Endothelial cell of umbilical vein (primary cell): Measurements from ENCODE around the gene CD40. TPM values are rescaled to one million over a fixed set of nuclear protein-coding genes. Genes with fewer than 3 reads are reported as not detected.

Experiments
- BruUV-seq: library from RNA; stranded (reverse); fragments of 400-500 nt; replicated peaks from 2 replicates; lab custom pipeline; 2021; lab: Mats Ljungman, UMichigan
- CTCF ChIA-PET: fragments of 300-600, 350-600 bp; sonication (Branson Sonifier 250); formaldehyde crosslinking; loops from one replicate; lab custom pipeline; 2021; ENCODE audit warnings: antibody characterized with exemption, inconsistent platforms; lab: Charles Lee
- POLR2A ChIA-PET: fragments of 300-600, 350-600 bp; sonication (Branson Sonifier 250); formaldehyde crosslinking; loops from one replicate; lab custom pipeline; 2021; ENCODE audit warnings: antibody characterized with exemption, inconsistent platforms; lab: Charles Lee
- DNase-seq: peaks from one replicate; pipeline ENCODE4 v3.0.0-alpha.2; 2011; ENCODE audit warnings: low read depth, low spot score
- FAIRE-seq: peaks from 2 replicates; lab custom pipeline; 2011; peaks lifted over from hg19 to GRCh38; lab: Jason Lieb, UNC
- H2AFZ ChIP-seq: 2 replicates; pipeline ENCODE4 v1.6.0; 2012; ENCODE audit warnings: low read depth, low read length, control low read depth, inconsistent platforms
- H3K27ac ChIP-seq: 2 replicates; pipeline ENCODE4 v1.5.1; 2011; ENCODE audit warnings: low read depth, mild to moderate bottlenecking, control low read depth, low read length, moderate library complexity; ENCODE audit not compliant: insufficient read depth
- H3K27me3 ChIP-seq, 2 experiments: 2 replicates each; pipeline versions ENCODE4 v1.6.0 to v1.6.1; 2011; ENCODE audit warnings: low read length in 2 of 2, mixed read lengths in 1 of 2; ENCODE audit not compliant: control insufficient read depth in 2 of 2, insufficient read depth in 2 of 2
- H3K36me3 ChIP-seq, 2 experiments: 2 replicates in 1 of 2; 3 replicates in 1 of 2; pipeline ENCODE4 v1.5.1; 2011; ENCODE audit warnings: low read length in 2 of 2, mild to moderate bottlenecking in 1 of 2, moderate library complexity in 1 of 2; ENCODE audit not compliant: control insufficient read depth in 2 of 2, insufficient read depth in 2 of 2; ENCODE audit errors: extremely low read depth in 1 of 2
- H3K4me1 ChIP-seq: 3 replicates; pipeline ENCODE4 v1.5.1; 2011; ENCODE audit warnings: mild to moderate bottlenecking, low read length; ENCODE audit not compliant: control insufficient read depth, insufficient read depth; ENCODE audit errors: extremely low read depth
- H3K4me2 ChIP-seq: 2 replicates; pipeline ENCODE4 v1.6.1; 2011; ENCODE audit warnings: low read length, control low read depth, mixed read lengths; ENCODE audit not compliant: insufficient read depth
- H3K4me3 ChIP-seq, 3 experiments: fragments of 200-600 bp in 1 of 3; sonication (generic), shearing (Covaris generic) in 1 of 3; replicated peaks in 1 of 3; 2 replicates each; pipeline ENCODE4 v1.5.1; 2011 to 2016; ENCODE audit warnings: control low read depth in 3 of 3, low read length in 3 of 3, mild to moderate bottlenecking in 2 of 3, inconsistent platforms in 1 of 3, low read depth in 1 of 3, moderate library complexity in 1 of 3; ENCODE audit not compliant: insufficient read depth in 1 of 3
- H3K79me2 ChIP-seq: 2 replicates; pipeline ENCODE4 v1.6.0; 2012; ENCODE audit warnings: low read length, inconsistent platforms; ENCODE audit not compliant: control insufficient read depth, insufficient read depth
- H3K9ac ChIP-seq: replicated peaks from 2 replicates; pipeline ENCODE3; 2011; ENCODE audit warnings: low read length, control low read depth; ENCODE audit not compliant: insufficient read depth; ENCODE audit errors: extremely low read depth
- H3K9me1 ChIP-seq: replicated peaks from 3 replicates; pipeline ENCODE4 v1.6.0; 2011; ENCODE audit warnings: mild to moderate bottlenecking, low read length; ENCODE audit not compliant: control insufficient read depth, insufficient read depth; ENCODE audit errors: extremely low read depth
- H3K9me3 ChIP-seq: replicated peaks from 2 replicates; pipeline ENCODE4 v1.5.1; 2012; ENCODE audit warnings: low read length, inconsistent platforms; ENCODE audit not compliant: control insufficient read depth, insufficient read depth
- H4K20me1 ChIP-seq: replicated peaks from 2 replicates; pipeline ENCODE3; 2011; ENCODE audit warnings: mild to moderate bottlenecking, low read length; ENCODE audit not compliant: control insufficient read depth, insufficient read depth; ENCODE audit errors: extremely low read depth
- CTCF ChIP-seq, 2 donors: IDR thresholded peaks; 1 replicate in 1 of 2; 2 replicates in 1 of 2; pipeline ENCODE4 v1.5.1; 2011; ENCODE audit warnings: low read length in 2 of 2, mild to moderate bottlenecking in 2 of 2, moderate library complexity in 2 of 2, control low read depth in 1 of 2, inconsistent platforms in 1 of 2, low read depth in 1 of 2; ENCODE audit not compliant: insufficient read depth in 1 of 2; ENCODE audit errors: extremely low read depth in 1 of 2
- EZH2 ChIP-seq: IDR thresholded peaks from 2 replicates; pipeline ENCODE4 v1.6.1; 2012; ENCODE audit warnings: borderline replicate concordance, low read depth, mild to moderate bottlenecking, moderate library complexity, low read length, inconsistent platforms; ENCODE audit not compliant: severe bottlenecking
- FOS ChIP-seq: IDR thresholded peaks from 2 replicates; pipeline ENCODE4 v1.6.1; 2011; ENCODE audit warnings: mild to moderate bottlenecking, low read length, moderate library complexity, borderline replicate concordance; ENCODE audit not compliant: insufficient read depth
- GATA2 ChIP-seq: IDR thresholded peaks from 2 replicates; pipeline ENCODE4 v1.7.0; 2011; ENCODE audit warnings: low read depth, mild to moderate bottlenecking, moderate library complexity, mixed read lengths, low read length; ENCODE audit not compliant: insufficient read length, insufficient read depth
- JUN ChIP-seq: IDR thresholded peaks from 2 replicates; pipeline ENCODE4 v1.6.1; 2011; ENCODE audit warnings: borderline replicate concordance, low read depth; ENCODE audit not compliant: insufficient read length, insufficient read depth
- MAX ChIP-seq: IDR thresholded peaks from 2 replicates; pipeline ENCODE4 v1.6.1; 2011; ENCODE audit not compliant: insufficient read depth, insufficient read length
- MYC ChIP-seq: IDR thresholded peaks from one replicate; pipeline ENCODE4 v1.6.1; 2011; ENCODE audit warnings: mild to moderate bottlenecking, low read depth, low read length
- POLR2A ChIP-seq: IDR thresholded peaks from 2 replicates; pipeline ENCODE4 v1.6.1; 2012; ENCODE audit warnings: low read depth, mild to moderate bottlenecking, control low read depth, low read length
- POLR2AphosphoS5 ChIP-seq: IDR thresholded peaks from 2 replicates; pipeline ENCODE4 v1.6.1; 2012; ENCODE audit warnings: low read depth, mild to moderate bottlenecking, control low read depth, low read length, moderate library complexity; ENCODE audit not compliant: insufficient read depth
- dilution Hi-C: fragments of 300-500 bp; cut with MboI; formaldehyde crosslinking; loops from one replicate; pipeline ENCODE4 v1.15.0; 2019; ENCODE audit warnings: low sequenced_read_pairs; ENCODE audit not compliant: extremely low pct_ligation_motif_present
- intact Hi-C: fragments of 100-400 bp; cut with micrococcal nuclease; formaldehyde crosslinking; loops from one replicate; pipeline ENCODE4 v1.10.0; 2022
- polyA plus RNA-seq, 4 experiments: library from polyadenylated mRNA; depleted of rRNA in 3 of 4; stranded (reverse) in 3 of 4; unstranded in 1 of 4; fragments of >200 nt; gene quantifications; 2 replicates each; pipeline versions ENCODE4 v1.2.1 to v1.2.3, GENCODE V29; 2011 to 2012; ENCODE audit warnings: missing spikeins in 1 of 4
- total RNA-seq: library from RNA; stranded (reverse); gene quantifications from 2 replicates; pipeline ENCODE4 v1.2.3, GENCODE V29; 2021

Gene CD40
- total and polyA plus RNA-seq, 2 donors (not counting 3 experiments of a cell fraction or from before 2014, with no cell fraction given) = 36.6 to 38.3 TPM

GRCh38 chr20:46148313-46149208 lies 30.4 kb downstream of the CD40 start:
- FAIRE-seq (no peak), DNase-seq (no peak)
- ChIA-PET POLR2A (no interaction called here), CTCF (no interaction called here)
- H2AFZ ChIP-seq = no peak overlapping the region
- H3K9me1 ChIP-seq = no peaks in the 10 kb centered on the region
- H3K27ac ChIP-seq = no peak overlapping the region
- H4K20me1 ChIP-seq = no peaks in the 10 kb centered on the region
- H3K9ac ChIP-seq = no peak overlapping the region
- intact Hi-C loops (no loop called here), dilution Hi-C loops (no loop called here)
- no peaks in the 10 kb centered on the region for H3K4me1 ChIP-seq
- no peaks in the 10 kb centered on the region for H3K9me3 ChIP-seq
- H3K4me2 ChIP-seq = no peak overlapping the region
- peaks cover 0 to 3% of the 10 kb centered on the region in 2 experiments for H3K27me3 ChIP-seq
- H3K36me3 ChIP-seq = no peaks in the 10 kb centered on the region
- no peak for TF ChIP-seq GATA2
- TF ChIP-seq POLR2A = no peak
- no peak for TF ChIP-seq MAX
- TF ChIP-seq FOS = no peak
- TF ChIP-seq JUN = no peak
- no peak for TF ChIP-seq MYC
- no peak for TF ChIP-seq EZH2
- TF ChIP-seq POLR2AphosphoS5 = no peak
- TF ChIP-seq CTCF (IDR thresholded peaks at IDR 0.05; ENCODE audit: extremely low read depth in 1 of 2, insufficient read depth in 1 of 2, low read depth in 1 of 2, low read length in 2 of 2) = no peak
- BruUV-seq = no TSS peak
- H3K79me2 ChIP-seq = no peaks in the 10 kb centered on the region
- no peak overlapping the region for H3K4me3 ChIP-seq
